GM18867 (cell line): ENCODE measurements around the gene UBQLN1.
A peak's percentile ranks its signal among the peaks of the same experiment; 100 is the strongest.

ENCODE experiments used
- ATAC-seq: cut with Tn5 transposase; IDR thresholded peaks from one replicate; pipeline ENCODE4 v1.9.1; 2021; ENCODE audit warnings: mild to moderate bottlenecking, moderate library complexity; ENCODE audit not compliant: unreplicated experiment

UBQLN1 gene

DNA sequence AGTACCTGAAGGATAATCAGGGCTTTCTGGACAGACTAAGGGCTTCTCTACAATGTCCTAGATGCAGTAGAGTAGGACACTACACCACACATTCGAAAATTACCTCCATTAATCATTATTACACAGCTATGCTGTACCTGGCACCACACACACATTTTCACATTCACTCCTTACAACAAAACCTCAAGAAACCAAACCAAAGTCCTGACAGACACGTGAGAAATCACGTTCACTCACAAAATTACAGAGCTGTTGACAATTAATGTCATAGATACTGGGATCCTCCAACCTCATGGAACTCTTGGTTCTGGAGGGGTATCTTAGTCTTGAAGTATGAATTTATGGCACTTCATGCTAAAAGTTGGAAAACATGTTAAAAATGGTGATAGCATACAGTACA, 16.3 kb downstream of the UBQLN1 start:
- ATAC-seq, result no peak

DNA sequence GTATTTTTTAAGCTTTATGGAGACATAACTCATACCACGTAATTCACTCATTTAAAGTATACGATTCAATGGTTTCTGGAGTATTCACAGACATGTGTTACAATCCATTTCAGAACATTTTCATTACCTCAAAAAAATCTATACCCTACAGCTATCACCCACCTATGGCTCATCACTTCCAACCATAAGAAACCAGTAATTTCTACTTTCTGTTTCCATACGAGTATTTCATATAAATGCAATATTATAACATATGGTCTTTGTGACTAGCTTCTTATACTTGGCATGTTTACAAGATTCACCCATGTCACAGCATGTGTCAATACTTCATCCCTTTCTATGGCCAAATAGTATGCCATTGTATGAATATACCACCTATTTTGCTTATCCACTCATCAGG, 18.8 kb downstream of the UBQLN1 start:
- ATAC-seq, result no peak

DNA sequence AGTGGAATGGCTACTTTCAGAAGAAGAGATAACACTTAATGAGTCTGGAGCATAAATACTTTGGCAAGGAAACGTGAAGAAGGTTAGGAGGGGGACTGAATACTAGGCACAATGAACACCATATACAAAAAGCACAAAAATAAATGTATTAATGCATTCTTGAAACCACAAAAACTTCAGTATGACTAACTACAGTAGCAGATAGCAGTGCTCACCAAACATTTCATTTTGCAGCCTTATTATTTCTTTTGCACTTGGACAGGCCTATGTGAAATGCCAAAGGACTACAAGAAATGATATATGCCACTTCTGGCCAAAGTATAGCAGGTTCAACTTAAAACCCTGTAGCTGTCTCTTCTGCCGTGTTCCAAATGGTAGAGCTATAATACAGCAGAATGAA, 26.3 kb downstream of the UBQLN1 start:
- no peak for ATAC-seq

DNA sequence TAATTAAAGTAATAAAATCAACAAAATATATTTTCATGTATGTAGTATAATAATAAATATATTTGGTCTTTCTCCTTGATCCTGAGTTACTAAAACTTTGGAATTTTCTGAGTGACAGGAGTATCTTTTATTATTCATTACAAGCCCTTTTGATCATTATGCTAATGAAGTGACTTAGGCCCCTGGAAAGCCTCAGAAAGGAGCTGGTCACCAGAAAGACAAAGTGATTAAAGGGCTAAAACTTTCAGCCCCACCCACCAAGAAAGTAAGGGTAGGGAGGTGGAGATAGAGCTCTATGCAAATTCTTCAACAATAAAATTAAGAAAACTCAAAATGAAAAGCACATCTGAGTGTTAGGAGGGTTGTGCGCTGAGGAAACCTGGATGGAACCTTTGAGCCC, 27.5 kb downstream of the UBQLN1 start:
- no peak for ATAC-seq

DNA sequence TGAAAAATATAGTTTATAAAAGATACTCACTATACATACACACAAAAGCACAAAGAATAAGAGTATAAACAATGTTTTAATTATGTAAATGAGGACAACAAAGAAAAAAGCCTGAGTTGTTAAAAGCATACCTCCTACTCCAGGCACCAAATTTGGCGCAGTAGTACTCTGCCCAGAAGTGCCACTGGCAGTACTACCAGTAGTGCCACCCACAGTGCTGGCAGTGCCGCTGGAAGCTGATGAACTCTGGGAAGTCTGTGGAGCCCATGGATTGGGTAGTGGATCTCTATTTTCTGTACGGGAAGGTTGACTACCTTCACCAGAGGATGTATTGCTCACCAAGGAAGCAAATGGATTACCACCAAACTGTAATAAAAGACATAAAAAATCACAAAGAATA, 30.2 kb downstream of the UBQLN1 start:
- no peak for ATAC-seq

DNA sequence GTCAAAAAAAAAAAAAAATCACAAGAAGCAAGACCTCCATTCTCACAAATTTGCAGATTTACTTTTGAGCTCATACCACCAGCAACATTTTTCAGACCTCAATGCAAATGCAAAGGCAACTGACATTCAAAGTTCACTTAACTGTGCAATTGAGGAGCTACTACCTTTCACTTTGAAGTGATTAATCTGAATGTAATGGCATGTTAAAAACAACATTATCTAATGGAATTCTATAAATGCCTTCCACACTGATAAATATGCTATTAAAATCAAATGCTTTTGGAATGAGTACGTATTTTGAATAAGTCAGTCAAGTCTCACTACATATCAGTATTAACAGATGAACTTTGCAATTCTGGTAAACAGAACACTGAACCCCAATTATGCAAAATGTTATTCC, 32.3 kb downstream of the UBQLN1 start:
- no peak for ATAC-seq

DNA sequence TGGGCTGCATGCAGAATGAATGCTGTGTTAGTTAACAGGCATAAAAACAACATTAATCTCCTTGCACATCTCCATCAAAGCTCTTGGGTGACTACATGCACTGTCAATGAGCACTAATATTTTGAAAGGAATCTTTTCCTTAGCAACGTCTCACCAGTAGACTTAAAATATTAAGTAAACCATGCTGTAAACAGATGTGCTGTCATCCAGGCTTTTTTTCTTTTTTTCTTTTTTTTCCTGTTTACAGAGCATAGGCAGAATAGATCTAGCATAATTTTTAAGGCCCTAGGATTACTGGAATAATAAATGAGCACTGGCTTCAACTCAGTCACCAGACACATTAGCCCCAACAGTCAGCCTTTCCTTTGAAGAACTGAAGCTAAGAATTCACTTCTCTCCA, 36.3 kb downstream of the UBQLN1 start:
- ATAC-seq, result no peak

DNA sequence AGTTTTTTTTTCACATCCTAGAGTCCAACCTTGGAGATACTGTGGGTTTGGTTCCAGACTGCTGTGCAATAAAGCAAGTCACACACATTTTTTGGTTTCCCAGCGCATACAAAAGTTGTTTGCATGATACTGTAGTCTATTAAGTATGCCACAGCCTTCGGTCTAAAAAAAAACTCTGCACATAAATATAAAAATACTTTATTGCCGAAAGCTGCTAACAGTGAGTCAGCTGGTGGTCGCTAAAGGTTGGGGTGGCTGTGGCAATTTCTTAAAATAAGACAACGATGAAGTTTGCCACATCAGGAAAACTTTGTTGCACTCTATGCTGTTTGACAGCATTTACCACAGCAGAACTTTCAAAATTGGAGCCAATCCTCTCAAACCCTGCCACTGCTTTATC, 37.4 kb downstream of the UBQLN1 start:
- ATAC-seq, result no peak

DNA sequence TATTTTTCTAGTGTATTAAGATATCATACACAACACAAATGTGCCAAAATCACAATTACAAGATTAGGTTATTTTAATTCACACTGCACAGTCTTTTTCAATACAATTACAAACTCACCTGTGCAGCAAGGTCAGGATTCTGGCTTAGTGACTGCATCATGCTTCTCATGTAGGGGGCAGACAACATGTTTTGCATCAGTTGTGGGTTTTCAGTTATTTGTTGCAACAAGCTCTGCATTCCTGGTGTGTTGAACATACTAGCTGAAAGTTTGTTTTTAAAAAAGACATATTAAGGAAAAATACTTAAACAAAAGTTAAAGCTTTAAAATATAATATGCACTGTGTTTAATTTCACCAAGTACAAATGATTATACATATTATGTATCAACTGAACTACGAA, 38.7 kb downstream of the UBQLN1 start:
- no peak for ATAC-seq

DNA sequence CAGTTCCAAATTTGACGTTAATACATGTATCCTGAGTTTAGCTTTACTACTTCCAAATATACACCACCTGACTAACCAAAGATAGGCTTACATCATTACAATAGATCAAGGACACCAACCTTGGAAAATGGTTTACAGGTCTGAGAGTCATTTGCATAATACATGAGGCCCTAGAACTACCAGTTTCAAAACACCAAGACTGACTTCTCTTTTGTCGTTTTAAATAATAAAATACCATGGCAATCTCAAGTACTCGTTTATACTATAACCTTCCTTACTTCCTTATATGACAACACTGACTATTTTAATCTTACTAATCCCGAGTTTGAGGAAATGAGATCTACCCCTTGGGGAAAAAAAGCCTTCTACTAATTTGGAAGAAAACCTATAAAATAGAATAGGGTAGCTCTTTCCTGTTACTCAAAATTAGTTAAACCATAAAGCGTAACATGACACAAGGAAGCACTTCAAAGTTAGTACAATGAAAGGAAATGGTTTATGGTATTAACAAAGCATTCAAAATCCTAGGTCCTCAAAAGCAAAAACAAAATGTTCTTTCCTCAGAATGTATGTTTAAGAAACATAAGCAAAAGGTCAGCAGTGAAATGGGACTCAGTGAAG, 42.1 kb downstream of the UBQLN1 start:
- peak; percentile 85 for ATAC-seq

DNA sequence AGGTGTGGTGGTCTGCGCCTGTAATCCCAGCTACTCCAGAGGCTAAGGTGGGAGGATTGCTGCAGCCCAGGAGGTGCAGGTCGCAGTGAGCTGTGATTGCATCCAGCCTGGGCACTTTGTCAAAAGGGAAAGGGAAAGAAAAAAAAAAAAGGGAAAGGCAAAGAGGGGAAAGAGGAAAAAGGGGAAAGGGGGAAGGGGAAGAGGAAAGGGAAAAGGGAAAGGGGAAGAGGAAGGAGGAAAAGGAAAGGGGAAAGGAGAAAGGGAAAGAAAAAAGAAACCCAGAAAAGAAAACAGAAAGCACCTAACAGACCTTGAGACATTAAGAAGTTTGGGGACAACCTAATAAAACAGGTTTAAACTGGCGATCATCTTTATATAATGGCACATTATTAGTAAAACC, 44.8 kb downstream of the UBQLN1 start:
- no peak for ATAC-seq

DNA sequence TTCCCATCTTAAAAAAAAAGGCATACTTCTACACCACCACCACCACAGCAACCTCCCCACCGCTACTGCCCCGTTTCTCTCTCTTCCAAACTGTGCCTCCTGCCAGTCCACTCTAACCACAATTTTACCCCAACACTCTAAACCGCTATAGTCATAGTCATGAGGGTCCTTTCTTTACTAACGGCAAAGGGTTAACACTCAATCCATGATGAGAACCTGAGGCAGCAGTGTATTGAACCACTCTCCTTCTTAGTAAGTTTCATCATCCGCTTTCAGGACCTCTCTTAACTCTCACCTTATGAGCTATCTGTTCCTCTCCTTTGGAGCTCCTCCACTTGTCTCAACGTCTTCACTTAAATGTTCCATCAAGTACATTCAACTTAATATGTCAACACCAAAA, 50.8 kb downstream of the UBQLN1 start:
- peak; percentile 45 for ATAC-seq

DNA sequence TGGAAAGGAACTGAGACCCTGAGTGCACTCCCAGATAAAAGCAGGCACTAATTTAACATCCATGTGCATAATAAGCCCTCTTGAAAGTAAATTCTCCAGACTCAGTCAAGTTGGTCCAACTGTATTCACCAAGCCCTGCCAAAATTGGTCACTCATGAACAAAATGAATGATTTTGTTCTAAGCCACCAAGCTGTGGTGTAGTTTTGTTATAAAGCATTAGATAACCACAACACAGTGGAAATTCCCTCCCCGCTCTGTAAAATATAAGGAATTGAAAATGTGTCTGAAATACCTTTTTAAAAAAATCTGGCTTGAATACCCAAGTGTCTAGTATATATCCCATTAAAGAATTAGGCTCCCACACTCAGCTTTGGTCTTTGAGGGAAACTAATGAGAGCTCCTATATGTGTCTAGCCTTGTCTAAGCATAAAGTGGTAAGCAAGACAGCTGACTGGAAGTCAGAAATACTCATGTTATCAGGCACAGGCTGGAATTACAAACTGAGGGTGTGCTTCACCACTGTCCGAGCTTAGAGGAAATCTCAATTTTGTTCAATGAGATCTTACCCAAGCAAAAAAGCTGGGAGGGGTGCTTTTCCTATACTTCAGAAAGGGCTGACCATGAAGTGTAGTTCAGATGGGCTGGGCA, 51.6 kb downstream of the UBQLN1 start:
- no peak for ATAC-seq

DNA sequence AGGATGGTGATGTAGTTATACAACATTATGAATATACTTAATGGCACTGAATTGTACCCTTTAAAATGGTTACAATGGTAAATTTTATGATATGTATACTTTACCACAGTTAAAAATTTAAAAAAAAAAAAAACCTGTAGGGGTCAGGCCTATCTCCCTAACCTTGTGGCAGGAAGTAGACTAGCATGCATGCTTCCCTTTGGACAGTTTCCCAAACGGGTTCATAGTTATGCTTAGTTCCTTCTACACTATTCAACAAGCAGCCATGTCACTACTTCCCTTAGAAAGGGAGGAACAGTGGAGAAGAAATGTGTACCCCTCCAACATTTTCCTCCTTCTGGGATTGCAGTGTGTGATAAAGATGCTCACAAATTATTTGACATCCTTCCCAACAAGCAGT, 52.3 kb downstream of the UBQLN1 start:
- no peak for ATAC-seq

DNA sequence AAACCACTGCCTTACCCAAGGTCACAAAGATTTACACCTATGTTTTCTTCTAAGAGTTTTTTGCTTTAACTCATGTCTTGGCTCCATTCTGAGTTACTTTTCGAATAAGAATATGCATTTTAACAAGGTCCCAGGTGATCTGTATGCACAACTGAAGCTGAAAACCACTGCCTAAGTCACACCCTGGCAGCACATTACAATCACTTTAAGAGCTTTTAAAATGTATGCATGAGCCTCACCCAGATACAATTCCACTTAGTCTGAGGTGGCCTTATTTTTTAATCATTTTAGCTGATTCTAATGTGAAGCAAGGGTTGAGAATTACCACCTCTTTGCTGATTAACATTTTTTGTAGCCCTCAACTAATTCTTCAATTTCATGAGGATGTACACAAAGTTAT, 55.3 kb downstream of the UBQLN1 start:
- ATAC-seq, result no peak

DNA sequence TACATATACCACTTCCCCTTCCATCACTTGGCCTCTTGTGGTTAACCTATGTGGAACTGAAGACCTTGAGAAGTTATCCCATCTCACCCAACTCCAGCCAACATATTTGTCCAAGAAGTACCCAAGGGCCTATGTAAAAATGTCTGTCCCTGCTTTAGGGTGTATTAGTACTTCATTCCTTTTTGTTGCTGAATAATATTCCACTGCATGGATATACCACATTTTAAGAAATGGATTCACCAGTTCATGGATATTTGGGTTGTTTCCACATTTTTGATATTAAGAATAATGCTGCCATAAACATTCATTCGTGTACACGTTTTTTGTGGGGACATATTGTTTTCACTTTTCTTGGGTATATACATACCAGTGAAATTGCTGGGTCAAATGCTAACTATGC, 56.2 kb downstream of the UBQLN1 start:
- ATAC-seq, result no peak

DNA sequence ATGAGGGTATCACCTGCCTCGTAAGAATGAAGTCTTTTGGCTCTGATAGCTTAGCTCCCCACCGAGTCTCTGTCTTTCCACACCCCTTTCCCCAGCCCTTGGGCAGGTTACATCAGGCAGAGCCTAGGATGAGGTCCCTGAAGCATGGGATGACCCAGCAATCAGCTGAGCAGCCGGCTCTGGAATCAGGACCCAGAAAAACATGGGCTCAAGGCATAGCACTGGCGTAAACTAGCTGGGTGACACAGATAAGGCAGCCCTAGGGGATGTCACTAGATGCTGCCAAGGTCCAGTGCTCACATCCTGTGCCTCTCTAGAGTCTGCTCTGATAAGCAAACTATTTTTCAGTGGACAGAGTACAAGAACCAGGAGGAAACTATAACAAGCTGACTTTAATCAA, 58.2 kb downstream of the UBQLN1 start:
- no peak for ATAC-seq

DNA sequence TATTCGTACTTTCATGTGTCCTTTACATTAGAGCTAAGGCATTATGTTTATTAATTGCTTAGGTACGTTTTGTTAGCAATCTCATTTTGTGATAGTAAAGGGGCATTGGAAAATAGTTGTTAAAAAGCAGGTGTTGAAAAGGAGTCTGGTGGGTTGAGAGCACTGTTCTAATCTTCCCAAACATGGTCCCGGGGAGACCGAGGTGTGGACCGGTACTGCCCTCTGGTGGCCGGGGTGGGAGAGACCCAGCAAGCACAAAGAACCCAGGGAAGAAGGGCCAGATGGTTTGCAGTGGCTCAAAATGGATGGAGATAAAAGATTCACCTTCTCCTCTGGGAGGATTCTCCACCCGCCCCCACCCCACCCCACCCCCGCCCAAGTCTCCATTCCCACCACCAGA, 58.7 kb downstream of the UBQLN1 start:
- ATAC-seq, result peak; percentile 67

DNA sequence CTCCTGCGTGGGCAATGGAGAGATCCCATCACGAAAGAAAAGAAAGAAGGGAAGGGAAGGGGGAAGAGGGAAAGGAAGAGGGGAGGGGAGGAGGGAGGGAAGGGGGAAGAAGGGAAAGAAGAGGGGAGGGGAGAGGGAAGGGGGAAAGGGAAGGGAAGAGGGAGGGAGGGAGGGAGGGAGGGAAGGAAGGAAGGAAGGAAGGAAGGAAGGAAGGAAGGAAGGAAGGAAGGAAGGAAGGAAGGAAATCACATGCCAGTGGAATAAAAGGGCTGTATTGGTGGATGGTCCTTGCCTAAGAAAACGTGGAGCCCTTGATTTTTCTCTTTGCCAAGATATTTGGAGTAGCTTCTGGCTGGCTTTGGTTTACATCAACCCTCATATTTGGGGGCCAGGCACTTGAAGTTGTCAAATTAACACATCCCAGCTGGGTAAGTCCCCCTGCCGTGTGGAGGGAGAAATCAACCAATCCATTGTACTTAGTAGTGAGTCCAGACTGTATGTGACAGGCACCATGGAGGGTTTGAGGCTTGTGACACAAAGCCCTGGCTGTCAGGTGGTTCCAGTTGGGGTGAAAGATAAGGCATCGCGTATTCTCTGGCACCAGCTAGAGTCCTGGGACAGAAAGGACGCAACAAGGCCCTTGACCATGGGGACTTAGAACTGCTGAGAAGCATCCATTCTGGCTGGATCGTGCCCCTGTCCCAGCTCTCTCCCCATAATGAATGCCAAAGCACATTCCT, 61.1 kb downstream of the UBQLN1 start:
- no peak for ATAC-seq

DNA sequence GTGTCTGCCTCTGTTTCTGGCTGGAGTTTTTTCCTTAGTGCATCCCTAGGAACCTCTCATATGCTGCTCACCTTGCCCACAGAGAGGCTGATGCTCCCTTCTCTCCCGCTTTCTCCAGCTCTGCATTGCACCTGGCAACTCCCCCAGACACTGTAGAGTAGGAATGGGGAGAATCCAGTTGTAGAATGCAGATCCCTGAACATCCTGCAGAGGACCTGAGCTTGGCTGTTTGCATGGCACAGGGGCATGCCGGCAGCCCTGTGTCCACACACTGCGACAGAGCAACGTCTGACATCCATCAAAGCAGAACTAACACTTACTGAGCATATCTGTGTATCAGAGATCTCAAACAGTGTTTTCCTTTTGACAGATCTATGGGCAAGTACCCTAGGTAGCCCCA, 65.0 kb downstream of the UBQLN1 start:
- ATAC-seq, result no peak

DNA sequence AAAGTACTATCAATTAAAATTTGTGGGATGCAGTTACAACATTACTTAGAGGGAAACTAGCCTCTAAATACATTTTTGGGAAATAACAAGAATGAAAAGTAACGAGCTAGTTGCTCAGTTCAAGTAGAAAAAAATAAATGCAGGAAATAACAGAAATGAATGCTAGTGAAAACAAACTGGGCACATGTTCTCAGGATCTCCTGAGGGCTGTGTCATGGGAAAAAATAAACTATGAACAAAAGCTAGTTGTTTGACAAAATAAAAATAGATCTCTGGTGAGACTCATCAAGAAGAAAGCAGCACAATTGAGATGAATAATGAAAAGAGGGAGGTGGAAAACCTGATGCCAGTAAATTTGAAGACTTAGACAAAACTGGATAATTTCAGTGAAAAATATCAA, 68.5 kb downstream of the UBQLN1 start:
- no peak for ATAC-seq

DNA sequence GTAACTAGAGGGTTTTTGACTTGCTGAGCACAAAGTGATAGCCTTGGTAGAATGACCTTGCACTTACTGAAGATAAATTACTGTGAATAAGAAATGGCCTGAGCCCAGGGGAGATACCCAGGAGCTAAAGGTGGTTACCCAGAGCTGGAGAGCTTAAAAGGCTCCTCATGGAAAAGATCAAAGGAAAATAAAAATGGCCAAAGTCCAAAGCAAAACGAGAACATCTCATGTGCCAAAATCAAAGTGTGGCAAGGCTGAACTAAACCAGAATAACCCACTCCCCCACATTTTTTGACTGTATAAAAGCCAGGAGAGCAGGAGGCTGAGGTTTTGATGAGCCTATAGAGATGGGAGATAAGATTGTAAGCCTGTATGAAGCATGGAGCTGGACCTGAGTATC, 70.4 kb downstream of the UBQLN1 start:
- no peak for ATAC-seq
